GM10266 (cell line): Measurements from ENCODE around the gene BRINP3.

ENCODE experiments used
- DNase-seq: peaks from one replicate; pipeline ENCODE4 v3.0.0; 2012; ENCODE audit errors: extremely low spot score
- TF ChIP-seq, protein P1 (sequence below): IDR thresholded peaks from 2 replicates; pipeline ENCODE4 v1.5.1; 2012; ENCODE audit warnings: mild to moderate bottlenecking, low read depth; ENCODE audit not compliant: control insufficient read depth, insufficient read depth; ENCODE audit errors: missing control alignments

BRINP3 gene

DNA sequence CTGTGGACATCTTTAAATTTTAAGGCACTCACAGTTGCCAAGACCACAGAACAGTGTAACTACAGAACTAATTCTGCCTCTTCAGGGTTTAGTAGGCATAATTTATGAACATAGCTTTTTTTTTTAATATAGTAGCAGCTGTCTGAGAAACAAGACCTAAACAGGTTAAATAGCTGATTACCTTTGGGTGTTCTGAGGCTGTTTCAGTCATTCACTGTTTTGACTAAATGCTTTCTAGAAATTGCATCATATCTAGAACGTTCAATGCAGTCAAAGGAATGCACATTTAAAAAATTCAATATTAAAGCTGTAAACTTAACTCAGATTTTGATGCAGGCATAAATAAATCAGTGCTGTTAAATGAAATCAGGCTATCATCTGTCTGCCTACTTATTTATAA is 101.6 kb downstream of the BRINP3 start:
- TF ChIP-seq, protein P1, sequence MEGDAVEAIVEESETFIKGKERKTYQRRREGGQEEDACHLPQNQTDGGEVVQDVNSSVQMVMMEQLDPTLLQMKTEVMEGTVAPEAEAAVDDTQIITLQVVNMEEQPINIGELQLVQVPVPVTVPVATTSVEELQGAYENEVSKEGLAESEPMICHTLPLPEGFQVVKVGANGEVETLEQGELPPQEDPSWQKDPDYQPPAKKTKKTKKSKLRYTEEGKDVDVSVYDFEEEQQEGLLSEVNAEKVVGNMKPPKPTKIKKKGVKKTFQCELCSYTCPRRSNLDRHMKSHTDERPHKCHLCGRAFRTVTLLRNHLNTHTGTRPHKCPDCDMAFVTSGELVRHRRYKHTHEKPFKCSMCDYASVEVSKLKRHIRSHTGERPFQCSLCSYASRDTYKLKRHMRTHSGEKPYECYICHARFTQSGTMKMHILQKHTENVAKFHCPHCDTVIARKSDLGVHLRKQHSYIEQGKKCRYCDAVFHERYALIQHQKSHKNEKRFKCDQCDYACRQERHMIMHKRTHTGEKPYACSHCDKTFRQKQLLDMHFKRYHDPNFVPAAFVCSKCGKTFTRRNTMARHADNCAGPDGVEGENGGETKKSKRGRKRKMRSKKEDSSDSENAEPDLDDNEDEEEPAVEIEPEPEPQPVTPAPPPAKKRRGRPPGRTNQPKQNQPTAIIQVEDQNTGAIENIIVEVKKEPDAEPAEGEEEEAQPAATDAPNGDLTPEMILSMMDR, result no peak
- DNase-seq, result no peak

DNA sequence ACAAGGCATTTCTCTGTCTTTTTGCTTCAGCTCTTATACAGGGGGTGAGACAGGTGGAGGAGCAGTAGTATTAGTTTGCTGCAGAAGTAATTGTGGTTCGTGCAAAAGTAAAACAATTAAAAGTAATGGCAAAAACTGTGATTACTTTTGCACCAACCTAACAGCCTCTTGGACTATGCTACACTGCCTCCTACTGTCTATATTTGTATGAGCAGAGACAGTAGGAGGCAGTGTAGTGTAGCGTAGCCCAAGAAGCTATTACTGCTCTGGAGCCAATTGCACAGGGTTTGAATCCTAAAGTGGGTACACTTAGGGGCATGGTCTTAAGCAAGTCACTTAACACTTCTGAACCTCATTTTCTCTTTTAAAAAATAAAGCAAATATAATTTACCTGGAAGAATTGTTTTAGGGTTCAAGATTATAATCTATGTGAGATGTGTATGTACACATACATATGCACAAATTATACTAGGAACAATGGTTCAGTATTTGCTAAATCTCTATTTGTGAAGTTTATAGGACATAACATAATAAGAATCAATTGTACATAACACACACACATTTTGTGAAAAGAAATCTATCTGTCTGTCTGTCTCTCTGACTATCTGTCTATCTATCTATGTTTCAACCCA is 103.8 kb downstream of the BRINP3 start:
- peak; percentile 9 for DNase-seq
- TF ChIP-seq, protein P1, result peak; percentile 74

DNA sequence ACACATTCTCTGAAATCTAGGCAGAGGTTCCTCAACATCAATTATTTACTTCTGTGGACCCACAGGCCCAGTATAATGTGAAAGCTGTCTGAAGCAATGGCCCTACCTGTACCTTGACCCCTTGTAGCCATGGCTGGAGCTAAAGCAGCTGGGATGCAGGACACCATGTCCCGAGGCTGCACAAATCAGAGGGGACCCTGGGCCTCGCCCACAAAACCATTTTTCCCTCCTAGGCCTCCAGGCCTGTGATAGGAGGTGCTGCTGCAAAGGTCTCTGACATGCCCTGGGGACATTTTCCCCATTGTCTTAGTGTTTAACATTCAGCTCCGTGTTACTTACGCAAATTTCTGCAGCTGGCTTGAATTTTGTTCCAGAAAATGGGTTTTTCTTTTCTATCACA is 110.5 kb downstream of the BRINP3 start:
- DNase-seq, result no peak
- TF ChIP-seq, protein P1, result no peak

DNA sequence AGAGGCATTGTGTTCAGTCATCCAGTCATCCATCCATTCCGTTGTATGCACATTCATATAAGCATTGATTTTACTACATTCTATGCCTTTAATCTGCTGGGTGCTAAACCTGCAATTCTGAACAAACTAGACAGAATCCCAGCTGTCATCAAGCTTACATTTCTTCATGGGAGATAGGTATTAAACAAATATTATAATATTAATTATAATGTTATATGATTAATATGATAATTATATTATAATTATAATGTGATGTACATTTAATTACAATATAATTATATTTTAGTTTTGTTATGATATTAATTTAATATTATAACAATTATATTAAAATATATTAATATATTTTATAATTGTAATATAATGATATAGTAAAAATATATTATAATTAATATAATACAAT is 112.4 kb downstream of the BRINP3 start:
- DNase-seq, result no peak
- TF ChIP-seq, protein P1, result no peak

DNA sequence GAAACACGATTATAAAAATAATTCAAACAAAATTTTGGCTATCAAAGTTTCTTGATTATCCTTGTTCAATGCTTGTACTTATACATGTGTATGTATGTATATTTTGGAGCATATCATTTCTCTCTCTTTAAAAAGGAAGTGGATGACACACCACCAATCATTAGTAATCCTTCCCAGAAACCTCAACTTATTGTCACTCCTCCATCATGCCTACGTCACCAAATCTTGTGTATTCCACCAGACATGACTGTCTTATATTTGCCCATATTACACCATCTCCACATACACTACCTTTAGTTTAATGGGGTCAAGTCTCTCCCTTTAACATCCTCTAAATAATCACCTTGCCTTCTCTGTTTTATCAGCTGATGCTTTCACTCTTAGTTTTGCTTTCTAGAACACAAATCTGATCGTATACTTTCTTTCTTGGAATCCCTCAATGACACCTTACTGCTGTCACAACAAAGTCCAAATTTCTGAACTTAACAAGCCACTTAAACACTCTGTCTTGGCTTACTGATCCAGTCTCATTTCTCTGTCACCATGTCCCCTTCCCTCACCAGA is 124.0 kb downstream of the BRINP3 start:
- TF ChIP-seq, protein P1, result no peak
- DNase-seq, result no peak

DNA sequence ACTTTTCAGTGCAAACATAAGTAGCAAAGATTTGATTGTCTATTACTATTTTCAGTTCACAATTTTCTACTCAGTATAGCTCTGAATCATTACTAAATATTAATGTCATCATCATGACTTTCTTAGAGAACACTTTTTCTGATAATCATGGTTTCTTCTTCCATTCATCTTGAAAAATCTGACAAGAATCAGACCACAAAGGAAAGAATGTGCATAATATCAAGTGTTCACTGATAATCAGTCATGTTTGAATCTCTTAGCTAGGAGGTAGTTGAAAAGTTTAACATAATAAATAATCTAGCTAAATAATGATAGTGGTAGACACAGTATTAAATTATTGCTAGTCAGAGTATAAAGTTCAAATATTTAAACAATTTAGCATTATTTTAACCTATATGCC is 133.2 kb downstream of the BRINP3 start:
- no peak for DNase-seq
- TF ChIP-seq, protein P1, result no peak

DNA sequence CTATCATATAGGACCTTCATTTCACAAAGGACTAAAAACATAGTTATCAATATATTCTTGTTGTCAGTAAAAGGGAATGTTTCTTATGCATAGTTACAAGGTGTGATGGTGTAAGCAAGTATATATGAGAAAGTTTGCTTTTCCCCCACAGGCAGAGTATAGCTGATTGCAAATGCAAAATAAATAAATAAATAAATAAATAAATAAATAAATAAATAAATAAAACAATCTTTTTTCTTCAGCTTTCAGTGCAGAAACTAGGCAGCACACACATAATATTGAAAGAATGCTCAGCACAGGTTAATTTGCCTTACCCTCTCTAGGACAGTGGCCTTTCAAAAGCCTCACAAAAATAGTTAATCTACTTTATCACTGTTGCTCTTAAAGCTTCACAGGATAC is 138.8 kb downstream of the BRINP3 start:
- no peak for DNase-seq
- TF ChIP-seq, protein P1, result no peak
